Stimulated activated CD8-positive, alpha-beta memory T cell treated with anti-CD3 and anti-CD28 coated beads, Interleukin-7, amount 100 ng/mL, for 48 hours (primary cell): Measurements from ENCODE around the gene CACNB3.

Source experiments
- DNase-seq, 2 donors: peaks; one replicate each; pipeline ENCODE4 v3.0.0-alpha.2; 2020; ENCODE audit warnings: low read depth in 1 of 2; ENCODE audit errors: extremely low read depth in 1 of 2

The CACNB3 gene

DNA sequence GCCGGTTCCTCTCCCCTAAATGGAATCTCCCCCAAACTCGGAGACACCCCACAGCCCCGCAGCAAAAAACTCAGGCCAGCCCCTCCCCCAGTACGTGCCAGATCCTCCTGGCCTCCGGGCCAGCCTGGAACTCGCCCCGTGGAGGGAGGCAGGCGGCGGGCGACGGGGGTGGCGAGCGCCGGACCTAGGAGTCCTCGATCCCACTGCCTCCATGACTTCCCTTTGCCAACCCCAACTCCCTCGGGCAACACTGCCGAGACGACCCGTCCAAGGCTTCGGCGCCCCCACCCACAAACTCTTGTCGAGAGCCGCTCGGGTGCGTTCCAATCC is 29.8 kb upstream of the CACNB3 start:
- DNase-seq, result no peak

GRCh38 chr12:48788854-48789775 is 29.2 kb upstream of the CACNB3 start, which contains the start of gene ADCY6:
Gene ADCY6 (minus strand): TSS chr12:48789089. CDS start chr12:48783434, 5,655 bp downstream.
- DNase-seq, result no peak

GRCh38 chr12:48789858-48790326 is 28.4 kb upstream of the CACNB3 start:
- DNase-seq, result no peak

DNA sequence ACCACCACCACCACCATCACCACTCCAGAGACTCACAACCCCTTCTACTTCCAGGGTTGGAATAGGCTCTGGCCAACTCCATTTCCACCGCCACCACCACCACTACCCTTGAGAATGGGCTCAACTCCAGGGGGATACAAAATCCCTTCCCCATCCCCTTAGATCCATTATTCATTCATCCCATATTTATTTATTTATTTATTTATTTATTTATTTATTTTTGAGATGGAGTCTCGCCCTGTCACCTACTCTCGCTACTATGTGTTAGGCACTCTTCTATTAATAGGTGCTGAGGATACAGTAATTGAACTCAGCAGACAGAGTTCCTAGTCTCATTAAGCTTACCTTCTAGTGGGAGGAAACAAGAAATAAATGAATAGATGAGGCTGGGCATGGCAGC is 24.6 kb upstream of the CACNB3 start:
- no peak for DNase-seq

DNA sequence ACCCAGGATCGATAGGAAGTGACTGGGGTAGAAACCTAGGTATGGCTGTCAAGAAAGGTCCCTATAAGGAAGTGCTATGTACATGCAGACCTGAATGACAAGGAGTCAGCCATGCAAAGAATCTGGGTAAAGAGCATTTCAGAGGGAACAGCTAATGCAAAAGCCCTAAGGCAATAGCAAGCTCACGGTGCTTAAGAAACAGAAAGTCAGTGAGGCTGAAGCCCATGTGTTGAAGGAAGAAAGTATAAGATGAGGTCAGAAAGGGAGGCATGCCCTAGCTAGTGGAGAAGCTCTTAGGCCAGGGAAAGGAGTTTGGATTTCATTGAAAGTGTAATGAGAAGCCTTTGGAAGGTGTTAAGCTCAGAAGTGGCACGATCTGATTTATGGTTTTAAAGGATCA is 23.4 kb upstream of the CACNB3 start:
- no peak for DNase-seq

- DNase-seq, result peak in 1 of 2 donors; percentile 14
These were observed 22.5 kb upstream of the CACNB3 start for GRCh38 chr12:48795550-48796455.

- peak in 1 of 2 donors; percentile 47 for DNase-seq
These were observed 21.3 kb upstream of the CACNB3 start for GRCh38 chr12:48796976-48797375.

DNA sequence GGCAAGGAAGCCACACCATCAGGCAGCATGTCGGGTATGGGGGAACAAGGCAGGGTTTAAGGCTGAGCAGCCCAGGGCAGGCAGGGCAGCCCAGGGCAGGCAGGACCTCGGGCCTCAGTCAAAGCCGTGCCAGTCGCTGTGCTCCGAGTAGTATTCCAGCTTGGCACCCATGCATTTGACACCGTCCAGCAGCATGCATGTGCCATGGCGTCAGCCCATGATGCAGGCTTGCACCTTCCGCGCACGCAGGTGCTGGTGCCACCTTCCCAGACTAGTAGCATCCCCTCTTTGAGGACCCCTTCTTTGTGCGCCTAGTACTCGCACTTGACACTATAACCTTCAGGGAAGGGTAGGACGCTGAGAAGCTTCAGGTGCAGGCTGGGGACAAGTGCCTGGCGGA is 17.8 kb upstream of the CACNB3 start:
- no peak for DNase-seq

DNA sequence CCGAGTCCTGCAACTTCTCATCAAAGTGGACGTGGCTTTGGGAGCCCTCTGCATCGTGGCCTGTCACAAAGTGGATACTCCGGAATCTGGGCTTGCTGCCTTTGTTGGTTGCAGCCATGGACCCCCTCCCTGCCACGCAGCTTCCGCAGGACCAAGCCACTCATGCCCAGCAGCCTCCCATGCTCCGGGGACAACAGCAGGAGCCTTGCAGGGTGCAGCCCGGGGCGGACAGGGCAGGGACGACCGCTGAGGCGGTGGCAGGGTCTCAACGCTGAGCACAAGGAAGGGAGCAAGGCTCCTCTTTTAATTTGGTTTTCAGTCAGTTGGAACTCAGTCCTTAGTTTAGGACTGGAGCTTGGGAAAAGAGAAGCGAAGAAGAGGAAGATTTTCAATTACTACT is 17.3 kb upstream of the CACNB3 start:
- no peak for DNase-seq

DNA sequence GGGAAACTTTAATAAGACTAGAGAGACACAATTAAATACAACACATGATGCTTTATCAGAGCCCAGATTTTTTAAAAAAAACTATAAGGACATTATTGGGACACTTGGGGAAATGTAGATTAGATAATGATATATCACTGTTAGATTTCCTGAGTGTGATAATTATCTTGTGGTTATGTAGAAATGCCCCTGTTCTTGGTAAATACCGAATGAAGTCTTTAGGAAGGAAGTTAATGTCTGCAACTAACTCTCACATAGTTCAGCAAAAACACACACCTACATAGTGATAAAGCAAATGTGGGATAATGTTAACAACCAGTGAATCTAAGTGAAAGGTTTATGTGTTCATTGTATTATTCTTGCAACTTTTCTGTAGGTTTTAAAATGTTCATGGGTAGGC is 14.6 kb upstream of the CACNB3 start:
- DNase-seq, result no peak

GRCh38 chr12:48807981-48808380 is 10.3 kb upstream of the CACNB3 start:
- DNase-seq, result no peak

DNA sequence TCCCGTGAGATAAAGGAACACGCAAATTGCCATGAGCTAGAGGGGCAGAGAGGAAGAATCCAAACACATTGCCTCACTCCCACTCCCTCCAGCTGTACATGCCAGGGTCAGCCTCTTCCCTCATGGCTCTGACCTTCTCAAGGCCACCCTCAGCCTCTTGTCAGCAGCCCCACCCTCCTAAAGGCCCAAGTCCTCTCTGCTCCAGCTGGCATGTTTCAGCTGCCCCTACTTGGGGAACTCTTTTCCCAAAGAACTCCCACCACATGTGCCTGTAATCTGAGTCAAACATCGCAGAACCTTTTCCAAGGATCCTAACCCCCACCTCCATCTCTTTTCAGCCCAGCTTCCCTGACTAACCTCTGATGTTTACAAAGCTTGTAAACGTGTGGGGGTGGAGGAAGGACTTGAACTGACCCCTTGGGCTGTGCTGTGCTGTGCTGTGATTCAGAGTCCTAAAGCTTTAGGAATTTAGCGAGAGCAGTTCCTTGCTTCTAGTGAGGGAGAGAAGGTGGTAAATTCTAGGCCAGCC is 7.3 kb upstream of the CACNB3 start:
- no peak for DNase-seq

DNA sequence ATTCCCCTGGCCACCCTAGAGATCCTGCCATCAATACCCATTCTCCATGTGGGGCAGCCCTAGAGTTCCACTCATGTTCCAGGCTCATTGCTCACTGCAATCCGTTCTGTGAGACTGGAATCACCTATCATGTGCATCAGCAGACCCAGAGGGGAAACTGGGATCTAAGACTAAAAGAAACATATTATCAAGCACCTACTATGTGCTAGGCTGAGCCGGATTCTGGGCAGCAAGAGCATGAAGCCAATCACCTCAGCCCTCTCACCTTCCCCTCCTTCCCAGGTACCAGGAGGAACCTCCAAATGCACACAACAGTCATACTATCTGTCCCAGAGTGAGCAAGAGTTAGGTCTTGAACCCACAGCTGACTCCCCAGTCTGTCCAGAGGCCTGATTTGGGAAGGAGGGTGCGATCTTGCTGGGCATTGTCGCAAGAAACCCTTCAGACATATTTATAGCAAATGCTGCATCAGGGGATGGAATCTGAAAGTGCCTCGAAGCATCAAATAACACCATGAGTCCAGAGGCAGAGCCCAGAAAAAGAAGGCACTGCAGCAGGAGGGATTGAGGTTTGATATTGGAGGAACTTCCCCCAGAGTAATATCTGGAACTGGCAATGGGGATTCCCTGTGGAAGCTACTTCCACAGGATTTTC is 6.7 kb upstream of the CACNB3 start:
- DNase-seq, result no peak

DNA sequence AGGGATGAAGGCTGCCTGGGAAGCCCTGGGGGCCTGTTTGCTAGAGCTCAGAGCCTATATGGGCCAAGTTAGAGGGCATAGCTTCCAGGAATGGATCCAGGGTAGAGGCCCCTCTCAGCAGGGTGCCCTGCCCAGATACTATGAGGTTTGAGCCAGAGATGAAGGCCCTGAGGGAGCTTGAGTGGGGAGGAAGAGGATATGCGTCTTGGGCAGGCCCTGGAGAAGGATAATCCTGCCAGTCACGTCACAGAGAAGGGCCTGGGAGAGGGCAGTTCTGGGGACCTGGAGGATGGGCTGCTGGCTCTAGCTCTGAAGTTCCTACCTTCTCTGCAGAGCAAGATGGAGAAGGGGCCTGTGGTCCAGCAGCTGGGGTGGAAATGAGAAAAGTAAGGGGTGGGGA is 5.9 kb upstream of the CACNB3 start:
- no peak for DNase-seq

DNA sequence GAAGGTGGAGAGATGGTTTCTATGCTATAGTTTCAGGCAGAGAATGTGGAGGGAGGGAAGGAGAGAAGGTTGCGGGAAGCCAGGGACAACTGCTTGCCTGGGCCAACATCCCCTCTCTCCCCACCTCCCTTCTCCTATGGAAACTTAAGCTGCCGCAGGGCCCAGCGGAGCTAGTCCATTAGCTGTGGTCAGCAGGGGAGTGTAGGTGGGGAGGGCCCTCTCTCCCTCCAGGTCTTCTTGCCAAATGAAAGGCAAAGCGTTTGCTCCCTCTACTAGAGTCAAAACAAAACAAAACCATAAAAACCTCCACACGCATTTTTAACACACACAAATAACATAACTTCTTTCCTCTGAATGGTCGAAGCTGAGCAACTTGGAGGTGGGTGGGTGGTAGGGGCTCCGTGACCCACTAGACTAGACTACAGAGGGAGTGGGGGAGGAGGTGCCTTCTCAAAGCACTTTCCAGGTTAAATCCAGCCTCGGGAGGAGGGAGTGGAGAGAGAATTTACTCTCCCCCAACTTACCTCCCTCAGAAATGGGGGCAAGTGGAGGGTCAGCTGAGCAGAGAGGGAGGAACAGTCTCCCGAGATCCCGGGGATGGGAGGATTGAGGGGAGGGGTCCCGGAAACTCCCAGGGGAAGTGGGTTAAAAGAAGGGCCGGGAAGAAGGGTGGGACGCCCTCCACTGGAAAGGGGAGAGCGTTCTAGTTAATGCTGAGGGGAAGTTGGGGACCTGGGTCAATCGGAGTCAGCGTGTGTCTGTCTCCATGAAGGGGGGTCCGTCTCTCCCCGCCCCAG is 4.6 kb upstream of the CACNB3 start:
- DNase-seq, result no peak

- peak; percentile 64 to 67 for DNase-seq
These were observed 3.8 kb upstream of the CACNB3 start for GRCh38 chr12:48814262-48815125.

GRCh38 chr12:48815126-48816110 is 2.9 kb upstream of the CACNB3 start:
- DNase-seq, result no peak
